Retinal pigment epithelial cell (primary cell): ENCODE measurements around the gene NUPR1.

Experiments used
- DNase-seq: peaks from one replicate; pipeline ENCODE4 v3.0.0-alpha.2; 2010; ENCODE audit warnings: low read depth
- H3K4me3 ChIP-seq: 2 replicates; pipeline ENCODE4 v1.5.1; 2011; ENCODE audit warnings: mild to moderate bottlenecking, low read length, control low read depth, moderate library complexity
- CTCF ChIP-seq: conservative IDR thresholded peaks from 2 replicates; pipeline ENCODE4 v1.5.1; 2011; ENCODE audit warnings: low read depth, low read length, control low read depth, inconsistent platforms

The NUPR1 gene

GRCh38 chr16:28563218-28563617, 24.4 kb upstream of the NUPR1 start:
- DNase-seq: no peak
- H3K4me3 ChIP-seq: no peak overlapping the region
- TF ChIP-seq CTCF: no peak

- H3K4me3 ChIP-seq: no peak overlapping the region
- no peak for DNase-seq
- no peak for TF ChIP-seq CTCF
These were observed 23.4 kb upstream of the NUPR1 start for GRCh38 chr16:28562199-28562598.

- no peak overlapping the region for H3K4me3 ChIP-seq
- TF ChIP-seq CTCF: no peak
- DNase-seq: no peak
These were observed 22.9 kb upstream of the NUPR1 start for GRCh38 chr16:28561557-28562187.

- DNase-seq: no peak
- no peak for TF ChIP-seq CTCF
- no peak overlapping the region for H3K4me3 ChIP-seq
These were observed 19.7 kb upstream of the NUPR1 start for GRCh38 chr16:28558456-28558855.

GRCh38 chr16:28556914-28557320, 18.1 kb upstream of the NUPR1 start:
- DNase-seq: peak; percentile 47
- H3K4me3 ChIP-seq: no peak overlapping the region
- TF ChIP-seq CTCF: no peak

GRCh38 chr16:28555561-28555960, 16.8 kb upstream of the NUPR1 start:
- no peak for TF ChIP-seq CTCF
- no peak for DNase-seq
- no peak overlapping the region for H3K4me3 ChIP-seq

- no peak for TF ChIP-seq CTCF
- peak overlapping the region; percentile 52 for H3K4me3 ChIP-seq
- no peak for DNase-seq
These were observed 16.1 kb upstream of the NUPR1 start for GRCh38 chr16:28554634-28555423.
